Measurements from ENCODE around the gene F3. TPM values are rescaled to one million over a fixed set of nuclear protein-coding genes. Genes with fewer than 3 reads are reported as not detected.

The F3 gene
- total and polyA plus RNA-seq, 10 donors = 1.1 to 12.4 (median 4.8) TPM

DNA sequence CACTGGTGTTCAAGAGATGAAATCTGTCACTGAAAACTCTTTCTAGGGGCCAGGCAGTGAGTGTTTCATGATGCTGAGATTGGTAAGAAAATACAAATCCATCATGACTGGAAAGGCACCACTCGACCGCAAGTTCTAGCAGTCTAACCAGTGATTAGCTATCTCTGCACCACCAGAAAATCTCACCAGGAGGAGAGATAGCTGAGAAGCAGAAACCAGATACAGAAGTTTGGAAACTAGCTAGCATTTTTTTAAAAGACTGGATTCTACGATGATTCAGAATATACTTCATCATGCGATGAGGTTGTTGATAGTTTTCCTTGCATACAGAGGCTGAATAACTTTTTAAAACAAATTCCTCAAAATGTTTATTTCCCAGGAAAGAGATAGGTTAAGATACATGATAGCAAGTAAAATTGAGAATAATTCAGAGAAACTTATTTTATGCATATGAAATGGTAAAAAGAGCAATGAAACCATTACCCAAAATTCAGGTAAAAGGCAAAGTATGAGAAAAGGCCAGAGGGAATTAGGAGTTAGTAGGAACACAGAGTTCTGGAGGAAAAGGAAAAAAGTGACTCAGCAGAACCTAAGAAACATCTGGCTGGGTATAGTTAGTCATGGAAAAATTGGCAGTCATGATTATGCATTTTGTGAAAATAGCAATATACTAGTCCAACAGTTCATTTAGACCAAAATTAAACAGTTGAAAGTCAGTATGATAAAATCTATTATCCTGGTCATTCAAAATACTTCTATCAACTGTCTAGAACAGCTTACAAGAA lies 3.3 kb upstream of the F3 start:
- no peaks in the 10 kb centered on the region for H3K9me3 ChIP-seq
- intact Hi-C loops (cut with DNase I; ENCODE audit: low total_unique reads) = no loop called here
- no peak for TF ChIP-seq POLR2A (IDR thresholded peaks at IDR 0.05)
- TF ChIP-seq, protein P1, sequence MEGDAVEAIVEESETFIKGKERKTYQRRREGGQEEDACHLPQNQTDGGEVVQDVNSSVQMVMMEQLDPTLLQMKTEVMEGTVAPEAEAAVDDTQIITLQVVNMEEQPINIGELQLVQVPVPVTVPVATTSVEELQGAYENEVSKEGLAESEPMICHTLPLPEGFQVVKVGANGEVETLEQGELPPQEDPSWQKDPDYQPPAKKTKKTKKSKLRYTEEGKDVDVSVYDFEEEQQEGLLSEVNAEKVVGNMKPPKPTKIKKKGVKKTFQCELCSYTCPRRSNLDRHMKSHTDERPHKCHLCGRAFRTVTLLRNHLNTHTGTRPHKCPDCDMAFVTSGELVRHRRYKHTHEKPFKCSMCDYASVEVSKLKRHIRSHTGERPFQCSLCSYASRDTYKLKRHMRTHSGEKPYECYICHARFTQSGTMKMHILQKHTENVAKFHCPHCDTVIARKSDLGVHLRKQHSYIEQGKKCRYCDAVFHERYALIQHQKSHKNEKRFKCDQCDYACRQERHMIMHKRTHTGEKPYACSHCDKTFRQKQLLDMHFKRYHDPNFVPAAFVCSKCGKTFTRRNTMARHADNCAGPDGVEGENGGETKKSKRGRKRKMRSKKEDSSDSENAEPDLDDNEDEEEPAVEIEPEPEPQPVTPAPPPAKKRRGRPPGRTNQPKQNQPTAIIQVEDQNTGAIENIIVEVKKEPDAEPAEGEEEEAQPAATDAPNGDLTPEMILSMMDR (IDR thresholded peaks at IDR 0.05 in 8 of 11, conservative IDR thresholded peaks at IDR 0.05 in 3 of 11) = no peak
- no peak for TF ChIP-seq POLR2AphosphoS5 (IDR thresholded peaks at IDR 0.05)
- no peak overlapping the region for H3K27ac ChIP-seq
- H3K4me1 ChIP-seq = peaks cover 4 to 40% (median 33%) of the 10 kb centered on the region in 6 donors
- H3K36me3 ChIP-seq = no peaks in the 10 kb centered on the region
- 89 to 94% (median 91%) methylated on average over 4 of the region's 4 CpGs for WGBS, 5 donors
- H3K4me3 ChIP-seq = no peak overlapping the region
- H3K27me3 ChIP-seq (replicated peaks in 1 of 7) = peaks cover 0 to 32% (median 11%) of the 10 kb centered on the region in 7 donors
- no peak for DNase-seq

DNA sequence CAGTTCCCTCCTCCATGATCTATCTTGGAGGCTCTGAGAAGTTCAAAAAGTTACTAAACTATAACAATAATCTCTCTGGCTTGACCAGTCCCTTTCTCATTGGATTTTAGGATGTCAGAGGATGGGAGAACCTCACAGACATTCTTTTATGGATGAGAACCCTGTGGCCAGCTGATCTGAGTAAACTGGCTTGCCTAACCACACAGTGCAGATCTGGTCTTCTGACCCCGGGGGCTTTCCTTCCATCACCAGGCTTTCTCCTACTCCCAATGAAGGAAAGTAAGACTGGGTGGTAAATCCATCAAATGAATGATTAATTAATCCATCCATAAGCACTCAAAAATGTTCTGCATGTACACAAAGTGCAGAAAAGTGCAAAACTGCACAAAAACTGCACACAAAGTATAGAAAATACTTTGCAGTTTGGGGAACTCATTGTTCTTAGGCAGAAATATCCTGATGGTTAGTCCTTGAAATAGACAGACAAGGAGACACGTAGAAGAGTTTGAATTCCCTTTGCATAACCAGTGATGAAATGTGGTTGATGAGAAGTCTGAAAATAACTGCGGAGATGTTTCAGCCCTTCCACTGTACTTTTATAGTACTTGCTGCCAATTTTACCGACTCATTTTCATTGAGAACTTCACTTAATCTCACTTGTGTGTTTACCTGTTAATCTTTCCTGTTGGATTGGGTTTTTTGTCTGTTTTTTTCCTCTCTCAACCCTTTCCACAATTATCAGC lies 2.5 kb upstream of the F3 start:
- H3K9me3 ChIP-seq = no peaks in the 10 kb centered on the region
- H3K4me1 ChIP-seq = peaks cover 4 to 40% (median 33%) of the 10 kb centered on the region in 6 donors
- H3K36me3 ChIP-seq = no peaks in the 10 kb centered on the region
- intact Hi-C loops (cut with DNase I; ENCODE audit: low total_unique reads) = no loop called here
- 56 to 75% (median 68%) methylated on average over 4 of the region's 4 CpGs for WGBS, 5 donors
- TF ChIP-seq POLR2A (IDR thresholded peaks at IDR 0.05) (no peak), POLR2AphosphoS5 (IDR thresholded peaks at IDR 0.05) (no peak)
- TF ChIP-seq, protein P1 (IDR thresholded peaks at IDR 0.05 in 8 of 11, conservative IDR thresholded peaks at IDR 0.05 in 3 of 11) = no peak
- no peak overlapping the region for H3K4me3 ChIP-seq
- no peak for DNase-seq
- H3K27me3 ChIP-seq (replicated peaks in 1 of 7) = peaks cover 0 to 36% (median 11%) of the 10 kb centered on the region in 7 donors
- H3K27ac ChIP-seq = no peak overlapping the region

DNA sequence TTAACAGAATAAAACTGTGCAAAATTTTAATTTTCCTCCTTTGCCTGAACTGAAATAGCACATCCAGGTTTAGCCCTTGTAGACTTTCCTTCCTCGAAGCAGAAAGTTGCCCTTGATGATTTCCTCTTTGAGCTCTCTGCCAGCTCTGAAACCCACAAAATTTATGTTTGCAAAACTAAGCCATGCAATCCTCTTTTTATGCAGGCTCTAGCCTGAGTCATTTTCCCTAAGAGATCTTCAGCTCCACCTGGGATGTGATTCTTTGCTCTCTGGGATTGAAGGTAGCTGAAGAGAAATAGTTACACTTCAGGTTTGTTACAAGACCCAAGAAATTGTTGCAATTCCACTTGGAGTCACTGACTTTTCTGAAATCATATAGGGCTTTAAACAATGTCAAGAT lies 1.4 kb upstream of the F3 start:
- WGBS, 5 donors = 0 to 5% (median 0%) methylated on average over 1 of the region's 1 CpG
- intact Hi-C loops (cut with DNase I; ENCODE audit: low total_unique reads) = no loop called here
- H3K9me3 ChIP-seq = no peaks in the 10 kb centered on the region
- no peak for DNase-seq
- peak overlapping the region in 6 of 8 donors; percentile 74 to 89 (median 84) for H3K27ac ChIP-seq
- peaks cover 0 to 43% (median 11%) of the 10 kb centered on the region in 7 donors for H3K27me3 ChIP-seq (replicated peaks in 1 of 7)
- peaks cover 4 to 40% (median 33%) of the 10 kb centered on the region in 6 donors for H3K4me1 ChIP-seq
- peak overlapping the region in 5 of 8 donors; percentile 60 to 83 (median 69) for H3K4me3 ChIP-seq
- TF ChIP-seq, protein P1 (IDR thresholded peaks at IDR 0.05 in 8 of 11, conservative IDR thresholded peaks at IDR 0.05 in 3 of 11) = no peak
- no peak for TF ChIP-seq POLR2A (IDR thresholded peaks at IDR 0.05)
- no peak for TF ChIP-seq POLR2AphosphoS5 (IDR thresholded peaks at IDR 0.05)
- H3K36me3 ChIP-seq = no peaks in the 10 kb centered on the region
